Liver (tissue), 3 donors: ENCODE results near the gene CDKN2B-AS1.

Experiments
- ATF3 ChIP-seq: IDR thresholded peaks from 2 replicates; pipeline ENCODE4 v1.6.1; 2016; ENCODE audit warnings: antibody characterized with exemption
- CTCF ChIP-seq: fragments of 150-350 bp; IDR thresholded peaks from 2 replicates; pipeline ENCODE4 v1.5.1; 2017; ENCODE audit warnings: improper control_type of control experiment, low read depth, low read length; ENCODE audit not compliant: missing input control
- EGR1 ChIP-seq, 2 donors: IDR thresholded peaks; 2 replicates each; pipeline ENCODE4 v1.6.1; 2016 to 2018; ENCODE audit warnings: antibody characterized with exemption in 2 of 2, low read depth in 2 of 2
- FOXA1 ChIP-seq: IDR thresholded peaks from 2 replicates; pipeline ENCODE4 v1.6.1; 2016; ENCODE audit warnings: antibody characterized with exemption
- HNF4G ChIP-seq: IDR thresholded peaks from 2 replicates; pipeline ENCODE4 v1.6.1; 2016; ENCODE audit warnings: antibody characterized with exemption
- JUND ChIP-seq, 2 donors: IDR thresholded peaks; 2 replicates each; pipeline ENCODE4 v1.6.1; 2016; ENCODE audit warnings: antibody characterized with exemption in 2 of 2
- MAX ChIP-seq: IDR thresholded peaks from 2 replicates; pipeline ENCODE4 v1.6.1; 2016; ENCODE audit warnings: antibody characterized with exemption
- RAD21 ChIP-seq, 2 donors: IDR thresholded peaks; 2 replicates each; pipeline ENCODE4 v1.6.1; 2016; ENCODE audit warnings: antibody characterized with exemption in 2 of 2, mild to moderate bottlenecking in 2 of 2
- REST ChIP-seq: IDR thresholded peaks from 2 replicates; pipeline ENCODE4 v1.6.1; 2016; ENCODE audit warnings: antibody characterized with exemption, mild to moderate bottlenecking
- RXRA ChIP-seq, 2 donors: IDR thresholded peaks; 2 replicates each; pipeline ENCODE4 v1.6.1; 2017 to 2018; ENCODE audit warnings: antibody characterized with exemption in 2 of 2, mild to moderate bottlenecking in 1 of 2
- SP1 ChIP-seq: IDR thresholded peaks from 2 replicates; pipeline ENCODE4 v1.6.1; 2018; ENCODE audit warnings: antibody characterized with exemption, mild to moderate bottlenecking
- TAF1 ChIP-seq: conservative IDR thresholded peaks from 2 replicates; pipeline ENCODE4 v1.6.1; 2016; ENCODE audit warnings: antibody characterized with exemption, mild to moderate bottlenecking
- YY1 ChIP-seq: IDR thresholded peaks from 2 replicates; pipeline ENCODE4 v1.6.1; 2016; ENCODE audit warnings: antibody characterized with exemption, mild to moderate bottlenecking
- ZBTB33 ChIP-seq: IDR thresholded peaks from 2 replicates; pipeline ENCODE4 v1.6.1; 2016; ENCODE audit warnings: antibody characterized with exemption
- donor health status: healthy.
- donor health status: healthy.

GRCh38 chr9:22033012-22033630, 38.5 kb downstream of the CDKN2B-AS1 start:
- TF ChIP-seq CTCF (no peak), RAD21 (IDR thresholded peaks at IDR 0.05) (no peak), RXRA (IDR thresholded peaks at IDR 0.05) (no peak), MAX (no peak), REST (no peak), EGR1 (IDR thresholded peaks at IDR 0.05; ENCODE audit: low read depth in 2 of 2) (no peak), YY1 (no peak), TAF1 (no peak), ZBTB33 (no peak), SP1 (no peak), HNF4G (no peak), FOXA1 (no peak), ATF3 (no peak), JUND (IDR thresholded peaks at IDR 0.05) (no peak)
